ENCODE measurements around the gene FRAT1. TPM values are rescaled to one million over a fixed set of nuclear protein-coding genes. Genes with fewer than 3 reads are reported as not detected.

Gene FRAT1
- total RNA-seq, 1 experiment from 2014 or later, result 1.7 TPM

DNA sequence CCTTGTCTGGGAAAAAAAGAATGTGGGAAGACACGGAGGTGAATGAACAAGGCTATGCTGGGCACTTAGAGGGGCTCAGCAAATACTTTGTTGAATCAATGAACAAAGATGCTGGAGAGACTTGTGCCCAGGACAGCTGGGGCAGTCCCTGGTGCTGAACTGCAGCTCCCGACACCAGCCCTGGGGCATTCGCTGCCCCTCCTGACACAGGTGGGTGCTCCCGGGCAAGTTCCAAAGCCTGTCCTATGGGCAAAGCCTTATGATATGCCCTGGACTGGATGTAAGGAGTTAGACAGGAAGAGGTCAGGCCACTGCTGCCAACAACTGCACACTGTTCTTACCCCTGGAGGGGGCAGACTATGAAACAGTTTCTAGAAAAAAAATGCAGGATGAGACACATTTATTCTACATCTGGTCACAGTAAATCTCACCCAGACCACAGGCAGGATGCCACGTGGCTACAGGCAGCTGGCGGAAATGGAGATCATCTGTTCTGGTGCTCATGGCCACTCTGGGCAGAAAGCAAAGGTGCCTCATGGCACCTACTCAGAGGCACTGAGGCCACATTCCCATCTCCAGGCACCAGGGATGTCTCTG lies 37.3 kb downstream of the FRAT1 start:
- Histone ChIP-seq H4K20me1 (ENCODE audit: insufficient read depth) (no peaks in the 10 kb centered on the region), H3K9ac (ENCODE audit: low read length) (no peak overlapping the region), H3K9me2 (ENCODE audit: insufficient read depth) (no peaks in the 10 kb centered on the region), H3K4me1 (ENCODE audit: control insufficient read depth in 1 of 2, insufficient read depth in 2 of 2, low read length in 2 of 2) (no peaks in the 10 kb centered on the region), H3K79me2 (ENCODE audit: insufficient read depth, low read length) (no peaks in the 10 kb centered on the region), H3K9me3 (ENCODE audit: control insufficient read depth in 1 of 2, insufficient read depth in 1 of 2, low read depth in 1 of 2, low read length in 2 of 2) (no peaks in the 10 kb centered on the region), H2AFZ (ENCODE audit: low read depth, low read length, poor library complexity, severe bottlenecking) (no peak overlapping the region), H3K4me3 (replicated peaks in 1 of 2; ENCODE audit: low read depth in 1 of 2, low read length in 2 of 2) (no peak overlapping the region), H3K27me3 (ENCODE audit: insufficient read depth, low read length) (no peaks in the 10 kb centered on the region), H3K4me2 (ENCODE audit: low read length) (no peak overlapping the region), H3K36me3 (ENCODE audit: control insufficient read depth in 1 of 2, insufficient read depth in 2 of 2, low read length in 2 of 2) (peaks cover 21 to 46% of the 10 kb centered on the region in 2 experiments; a peak in 3 of 4 replicates), H3K27ac (ENCODE audit: low read depth, low read length) (no peak overlapping the region)
- ChIA-PET CTCF (interaction anchor here (1.1 to 1.4 kb wide), 3 partner anchors 78 to 146 kb away, joined by 3 to 7 read pairs (median 4); no protein-coding TSS in a partner anchor), POLR2A (no interaction called here), RAD21 (ENCODE audit: low non-redundant PET in 1 of 2, low total read pairs in 2 of 2, uncharacterized antibody in 2 of 2, unreplicated experiment in 2 of 2) (no interaction called here)
- DNase-seq (ENCODE audit: low read depth, low spot score), result no peak
- intact Hi-C loops (cut with micrococcal nuclease), result loop anchor here (5.0 kb wide), 1 partner anchor 284 kb away; no protein-coding TSS in a partner anchor
- TF ChIP-seq ELF1 (IDR thresholded peaks at IDR 0.05; ENCODE audit: borderline replicate concordance, low read depth) (no peak), REST (IDR thresholded peaks at IDR 0.05; ENCODE audit: low read depth) (no peak), YY1 (IDR thresholded peaks at IDR 0.05; ENCODE audit: extremely low read depth, insufficient replicate concordance, low read depth, low read length) (no peak), EZH2phosphoT487 (IDR thresholded peaks at IDR 0.05; ENCODE audit: borderline replicate concordance) (no peak), CBX3 (IDR thresholded peaks at IDR 0.05; ENCODE audit: low read depth) (no peak), TCF7L2 (IDR thresholded peaks at IDR 0.05; ENCODE audit: borderline replicate concordance, extremely low read depth, insufficient read depth, insufficient read length) (no peak), EGR1 (IDR thresholded peaks at IDR 0.05; ENCODE audit: low read depth) (no peak), EZH2 (IDR thresholded peaks at IDR 0.05) (no peak), ZBTB33 (IDR thresholded peaks at IDR 0.05; ENCODE audit: extremely low read depth, insufficient replicate concordance, low read length) (no peak), SP1 (IDR thresholded peaks at IDR 0.05; ENCODE audit: low read depth) (no peak), ZNF274 (IDR thresholded peaks at IDR 0.05; ENCODE audit: low read depth, low read length) (no peak), SRF (IDR thresholded peaks at IDR 0.05; ENCODE audit: low read depth) (no peak), CTCF (IDR thresholded peaks at IDR 0.05 in 2 of 3, conservative IDR thresholded peaks at IDR 0.05 in 1 of 3; ENCODE audit: borderline replicate concordance in 1 of 3, insufficient read depth in 1 of 3, low read depth in 2 of 3, low read length in 2 of 3) (no peak), CEBPB (IDR thresholded peaks at IDR 0.05; ENCODE audit: low read depth) (no peak), JUND (IDR thresholded peaks at IDR 0.05) (no peak), SIN3A (IDR thresholded peaks at IDR 0.05; ENCODE audit: low read depth) (no peak), POLR2AphosphoS5 (IDR thresholded peaks at IDR 0.05; ENCODE audit: low read depth, low read length) (no peak), FOSL1 (IDR thresholded peaks at IDR 0.05; ENCODE audit: low read depth) (no peak), RAD21 (IDR thresholded peaks at IDR 0.05; ENCODE audit: low read depth) (no peak)
- TF ChIP-seq, protein P1, sequence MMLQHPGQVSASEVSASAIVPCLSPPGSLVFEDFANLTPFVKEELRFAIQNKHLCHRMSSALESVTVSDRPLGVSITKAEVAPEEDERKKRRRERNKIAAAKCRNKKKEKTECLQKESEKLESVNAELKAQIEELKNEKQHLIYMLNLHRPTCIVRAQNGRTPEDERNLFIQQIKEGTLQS (IDR thresholded peaks at IDR 0.05), result no peak
- no peak for ATAC-seq
- BruUV-seq (replicated peaks), result TSS peak; percentile 55

All from HCT116 (cell line).